IPS-NIHi7 (cell line): Measurements from ENCODE around the gene CAPN2.
"Not testable (repeated sequence)": the region's sequence is repeated elsewhere in the genome, so short reads cannot be mapped to it uniquely, and the experiment has no call there.

Experiments
- DNase-seq: peaks from one replicate; pipeline ENCODE4 v3.0.0; 2012; ENCODE audit warnings: mixed read lengths; ENCODE audit errors: extremely low spot score

Gene CAPN2

GRCh38 chr1:223785808-223786207 is 73.5 kb downstream of the CAPN2 start:
- no peak for DNase-seq

DNA sequence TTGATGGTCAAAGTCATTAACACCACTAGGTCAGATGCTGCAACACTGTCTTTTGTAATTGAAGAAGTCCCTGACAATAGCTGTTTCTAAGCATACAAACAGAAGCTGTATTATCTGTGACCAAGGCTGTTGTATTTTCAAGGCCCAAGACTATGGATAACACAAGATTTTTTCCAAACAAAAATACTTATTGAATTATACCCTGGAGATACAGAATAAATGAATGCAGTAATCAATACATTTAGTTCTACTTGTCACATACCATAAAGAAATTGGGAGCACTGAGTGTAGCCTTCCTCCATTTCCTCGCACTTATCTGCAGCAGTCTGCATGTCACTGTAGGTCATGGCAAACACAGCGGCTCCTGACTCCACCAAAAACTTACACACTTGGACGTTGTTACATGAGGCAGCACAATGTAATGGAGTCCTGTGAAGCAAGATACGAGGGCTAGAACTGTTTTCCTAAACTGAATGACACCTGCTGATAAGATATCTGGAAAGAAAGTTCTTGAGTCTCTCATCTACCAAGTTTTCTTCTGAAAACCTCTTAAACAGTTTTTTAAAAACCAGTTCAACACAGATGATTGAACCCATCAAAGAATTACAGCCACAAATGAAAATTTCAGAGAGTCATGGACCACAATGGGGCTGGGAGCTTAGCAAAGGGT is 76.5 kb downstream of the CAPN2 start:
- no peak for DNase-seq

GRCh38 chr1:223792046-223792445 is 79.7 kb downstream of the CAPN2 start:
- DNase-seq = no peak

GRCh38 chr1:223793716-223794115 is 81.4 kb downstream of the CAPN2 start:
- no peak for DNase-seq

- DNase-seq = no peak
These were observed 82.0 kb downstream of the CAPN2 start for GRCh38 chr1:223794136-223794880.

GRCh38 chr1:223796210-223796609 is 83.9 kb downstream of the CAPN2 start:
- DNase-seq = no peak

- DNase-seq = no peak
These were observed 89.7 kb downstream of the CAPN2 start for GRCh38 chr1:223802032-223802431.

GRCh38 chr1:223802602-223803001 is 90.3 kb downstream of the CAPN2 start:
- DNase-seq = no peak

GRCh38 chr1:223803211-223803610 is 90.9 kb downstream of the CAPN2 start:
- DNase-seq = no peak

GRCh38 chr1:223809905-223810304 is 97.6 kb downstream of the CAPN2 start:
- DNase-seq = not testable (repeated sequence)

DNA sequence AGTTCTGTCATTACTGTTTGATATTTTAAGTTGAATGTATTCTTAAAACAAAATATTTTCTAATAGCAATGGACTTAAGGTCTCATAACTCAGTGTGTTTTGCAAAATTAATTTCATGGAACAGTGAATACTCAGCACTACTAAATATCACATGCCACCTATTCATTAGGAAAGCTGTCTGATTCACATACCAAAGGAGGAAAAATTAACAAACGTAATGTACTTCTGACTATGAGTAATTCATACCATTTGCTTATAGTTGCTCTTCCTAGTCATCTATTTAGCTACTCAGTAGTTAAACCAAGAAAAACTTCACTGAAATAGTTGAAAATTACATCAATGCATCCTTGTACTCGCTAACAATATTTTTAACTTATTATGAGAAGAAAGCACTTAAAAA is 98.2 kb downstream of the CAPN2 start:
- no peak for DNase-seq

GRCh38 chr1:223811634-223812101 is 99.3 kb downstream of the CAPN2 start:
- no peak for DNase-seq

DNA sequence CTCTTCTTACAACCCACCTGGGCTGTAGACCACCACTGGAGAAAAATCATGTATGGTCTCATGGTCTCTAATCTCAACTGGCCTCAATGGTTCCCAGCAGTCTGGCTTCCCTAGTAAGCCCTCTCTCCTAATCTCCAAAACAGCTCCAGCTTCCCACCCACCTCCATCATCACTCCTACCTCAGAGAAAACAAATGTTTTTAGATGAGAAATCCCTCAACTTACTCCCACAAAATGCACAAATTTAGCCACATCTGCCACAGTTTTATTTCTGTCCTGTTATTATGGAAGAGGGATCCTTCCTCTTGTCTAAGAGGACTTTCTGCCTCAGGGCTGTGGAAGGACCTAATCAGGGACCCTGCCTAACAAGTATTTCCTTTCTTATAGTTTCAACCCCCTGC is 101.3 kb downstream of the CAPN2 start:
- no peak for DNase-seq

DNA sequence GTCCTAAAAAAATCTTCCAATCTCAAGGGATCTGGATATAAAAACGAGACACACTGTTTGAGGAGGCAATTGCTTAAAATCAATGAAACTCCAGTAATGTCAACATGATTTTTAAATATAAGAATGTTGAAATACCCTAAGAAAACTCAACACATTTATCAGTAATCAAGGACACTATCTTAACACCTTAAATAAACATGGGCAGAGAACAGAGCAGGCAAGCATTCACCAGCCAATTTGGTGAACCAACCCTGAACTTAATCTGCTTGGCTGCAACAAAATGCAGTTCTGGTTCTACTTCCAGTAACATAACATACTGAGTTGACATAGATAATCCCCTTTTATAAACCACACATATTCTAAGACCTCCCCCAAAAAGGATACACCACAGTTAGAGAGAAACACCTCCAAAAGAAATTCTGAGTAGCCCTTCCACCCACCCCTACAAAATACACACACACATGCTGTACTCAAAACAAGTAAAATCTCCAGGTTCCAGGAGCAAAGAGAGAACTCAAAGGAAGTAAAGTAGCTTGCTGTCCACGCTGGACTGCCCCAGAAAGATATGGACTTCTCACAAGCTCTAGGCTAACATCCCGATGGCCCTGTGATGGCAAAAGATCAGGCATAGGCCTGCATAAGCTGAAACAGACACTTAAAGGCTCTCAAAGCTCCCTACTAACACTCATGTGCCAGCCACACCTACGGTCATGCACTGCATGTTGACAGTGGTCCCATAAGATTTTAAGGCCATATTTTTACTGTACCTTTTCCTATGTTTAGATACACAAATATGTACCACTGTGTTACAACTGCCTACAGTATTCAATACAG is 102.9 kb downstream of the CAPN2 start:
- no peak for DNase-seq

DNA sequence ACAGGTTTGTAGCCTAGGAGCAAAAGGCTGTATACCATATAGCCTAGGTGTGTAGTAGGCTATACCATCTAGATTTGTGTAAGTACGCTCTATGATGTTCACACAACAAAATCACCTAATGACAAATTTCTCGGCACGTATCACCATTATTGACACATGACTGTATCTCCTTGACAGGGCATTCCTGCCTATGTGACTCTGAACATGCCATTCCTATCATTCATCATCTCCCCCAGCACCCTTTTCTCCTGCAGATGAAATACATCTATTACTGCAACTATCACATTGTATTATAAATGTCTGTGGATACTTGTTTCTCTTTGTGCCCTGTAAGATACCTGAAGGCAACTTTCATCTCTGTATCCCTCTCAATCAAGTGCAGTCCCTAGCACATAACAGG is 103.5 kb downstream of the CAPN2 start:
- DNase-seq = no peak

GRCh38 chr1:223817265-223817664 is 104.9 kb downstream of the CAPN2 start:
- not testable (repeated sequence) for DNase-seq

- no peak for DNase-seq
These were observed 107.6 kb downstream of the CAPN2 start for GRCh38 chr1:223819730-223820514.

DNA sequence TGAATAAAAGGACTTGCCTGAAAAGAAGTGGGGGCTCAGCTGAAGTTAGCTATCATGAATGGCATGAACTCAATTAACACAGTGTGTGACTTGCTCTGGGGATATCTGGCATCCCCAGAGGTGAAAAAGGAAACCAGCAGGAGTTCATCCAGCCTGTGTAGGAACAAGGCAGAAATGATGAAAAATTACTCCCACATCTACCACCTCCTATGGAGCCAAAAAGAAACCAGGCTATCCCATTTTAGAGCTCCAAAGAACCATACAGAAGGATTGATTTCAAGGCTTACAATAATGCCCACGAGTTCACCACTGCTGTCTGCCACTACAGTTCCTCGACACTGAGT is 108.1 kb downstream of the CAPN2 start:
- no peak for DNase-seq

GRCh38 chr1:223820971-223821370 is 108.6 kb downstream of the CAPN2 start:
- DNase-seq = no peak

DNA sequence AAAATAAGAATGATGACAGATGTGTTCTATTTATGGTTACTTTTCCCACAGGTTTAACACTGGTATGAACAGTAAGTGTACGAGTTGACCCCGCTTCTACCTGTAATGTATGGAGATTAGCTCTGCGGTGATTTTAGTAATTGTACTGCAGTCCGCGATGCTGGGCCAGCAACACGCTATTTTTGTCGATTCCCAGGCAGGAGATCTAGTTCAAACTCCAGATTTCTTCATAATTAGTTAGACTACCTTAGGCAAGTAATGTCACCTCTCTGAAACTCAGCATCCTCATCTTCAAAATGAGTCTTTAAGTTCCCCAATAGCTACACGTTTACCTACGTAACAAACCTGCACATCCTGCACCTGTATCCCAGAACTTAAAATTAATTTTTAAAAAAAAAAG is 111.9 kb downstream of the CAPN2 start:
- DNase-seq = no peak

DNA sequence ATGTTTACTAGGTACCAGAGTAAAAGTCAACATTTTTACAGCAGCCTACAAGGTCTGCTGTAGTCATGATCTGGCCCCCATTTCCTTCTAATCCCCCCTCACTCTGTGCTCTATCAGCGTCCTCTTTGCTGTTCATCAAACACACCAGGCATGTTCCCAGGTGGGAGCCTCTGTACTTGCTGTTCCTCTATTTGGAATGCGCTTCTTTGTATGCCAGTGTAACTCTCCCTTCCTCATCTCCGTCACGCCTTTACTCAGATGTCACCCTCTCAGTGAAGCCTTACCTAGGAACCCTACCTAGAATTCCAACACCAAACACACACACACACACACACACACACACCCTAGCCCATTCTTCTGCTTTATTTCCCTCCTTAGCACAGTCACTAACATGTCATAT is 112.4 kb downstream of the CAPN2 start:
- no peak for DNase-seq
